DMS79 (cell line): ENCODE data around the gene NFYB.
"Not testable (repeated sequence)": the region's sequence is repeated elsewhere in the genome, so short reads cannot be mapped to it uniquely, and the experiment has no call there.

Experiments used
- DNase-seq: peaks from one replicate; lab custom pipeline; 2025; lab: John Stamatoyannopoulos, UW

Gene NFYB

GRCh38 chr12:104114834-104115586, 23.0 kb downstream of the NFYB start:
- not testable (repeated sequence) for DNase-seq

GRCh38 chr12:104109446-104110271, 28.4 kb downstream of the NFYB start:
- DNase-seq, result no peak

- peak; percentile 42 for DNase-seq
Measured at GRCh38 chr12:104108755-104109445, 29.1 kb downstream of the NFYB start.

GRCh38 chr12:104106965-104107364, 31.0 kb downstream of the NFYB start:
- no peak for DNase-seq

- DNase-seq, result no peak
Measured at GRCh38 chr12:104105461-104105860, 32.5 kb downstream of the NFYB start.

- DNase-seq, result no peak
Measured at GRCh38 chr12:104097954-104098353, 40.1 kb downstream of the NFYB start.

- DNase-seq, result no peak
Measured at GRCh38 chr12:104095289-104095688, 42.7 kb downstream of the NFYB start.

- no peak for DNase-seq
Measured at GRCh38 chr12:104094284-104094683, 43.7 kb downstream of the NFYB start.

- no peak for DNase-seq
Measured at GRCh38 chr12:104091136-104091535, 46.9 kb downstream of the NFYB start.

- no peak for DNase-seq
Measured at GRCh38 chr12:104090685-104091084, 47.3 kb downstream of the NFYB start.

GRCh38 chr12:104083769-104084475, 54.1 kb downstream of the NFYB start:
- no peak for DNase-seq

GRCh38 chr12:104080764-104081163, 57.2 kb downstream of the NFYB start:
- DNase-seq, result no peak

- no peak for DNase-seq
Measured at GRCh38 chr12:104079024-104079423, 59.0 kb downstream of the NFYB start.

GRCh38 chr12:104073699-104074098, 64.3 kb downstream of the NFYB start:
- DNase-seq, result no peak

GRCh38 chr12:104072099-104072498, 65.9 kb downstream of the NFYB start:
- no peak for DNase-seq
